Measurements from ENCODE around the gene TLCD3A.

GRCh38 chr17:732902-733720 is 715 bp downstream of the TLCD3A start:
- TF ChIP-seq TAF1 (IDR thresholded peaks at IDR 0.05; ENCODE audit: borderline replicate concordance, low read depth, low read length) (no peak), CTCF (IDR thresholded peaks at IDR 0.05 in 2 of 3, conservative IDR thresholded peaks at IDR 0.05 in 1 of 3; ENCODE audit: control insufficient read depth in 2 of 3, extremely low read depth in 1 of 3, insufficient read depth in 1 of 3, low read depth in 3 of 3, low read length in 3 of 3) (no peak), NKRF (conservative IDR thresholded peaks at IDR 0.05) (no peak; the same call in 1 of the 2 replicates), MXI1 (IDR thresholded peaks at IDR 0.05; ENCODE audit: low read depth, low read length) (no peak), BACH1 (IDR thresholded peaks at IDR 0.05; ENCODE audit: borderline replicate concordance) (no peak), FOXM1 (IDR thresholded peaks at IDR 0.05; ENCODE audit: low read depth, low read length) (no peak), YBX1 (IDR thresholded peaks at IDR 0.05) (no peak), EGR1 (IDR thresholded peaks at IDR 0.05; ENCODE audit: borderline replicate concordance in 1 of 2, low read depth in 2 of 2, low read length in 2 of 2) (no peak), HDGF (IDR thresholded peaks at IDR 0.05) (no peak), ZSCAN29 (IDR thresholded peaks at IDR 0.05) (no peak), MAX (IDR thresholded peaks at IDR 0.05; ENCODE audit: low read depth, low read length) (no peak)
